ENCODE measurements around the gene NCOA7. TPM values are rescaled to one million over a fixed set of nuclear protein-coding genes. Genes with fewer than 3 reads are reported as not detected.

Gene NCOA7
- total and polyA plus RNA-seq, 2 of the 8 experiments (the other 6 are each of a cell fraction or from before 2014, with no cell fraction given), result 2.6 to 10.7 TPM

GRCh38 chr6:125961117-125961516 lies 170.4 kb downstream of the NCOA7 start:
- no peak overlapping the region for H3K27ac ChIP-seq (ENCODE audit: low read depth, low read length)
- H2BK120ac ChIP-seq (replicated peaks; ENCODE audit: low read depth, low read length), result no peak overlapping the region
- H4K5ac ChIP-seq (ENCODE audit: insufficient read length, low read depth, low read length), result no peak overlapping the region
- H3K36me3 ChIP-seq (ENCODE audit: control insufficient read depth in 2 of 4, insufficient read depth in 4 of 4, low read length in 3 of 4), result no peaks in the 10 kb centered on the region
- ChIA-PET CTCF (ENCODE audit: partially characterized antibody) (interaction anchor here (1.0 to 5.3 kb wide), 7 partner anchors 8 to 202 kb away, joined by 3 to 27 read pairs (median 5); partner anchors contain the start of gene TRMT11), POLR2A (ENCODE audit: partially characterized antibody) (interaction anchor here (1.2 kb wide), 1 partner anchor 9 kb away, joined by 3 read pairs; no protein-coding TSS in a partner anchor)
- no peaks in the 10 kb centered on the region for H3K79me1 ChIP-seq (ENCODE audit: low read depth, low read length)
- H3K27me3 ChIP-seq (replicated peaks in 1 of 4; ENCODE audit: control insufficient read depth in 3 of 4, extremely low read depth in 1 of 4, insufficient read depth in 3 of 4, low read length in 3 of 4), result no peaks in the 10 kb centered on the region
- H2AK5ac ChIP-seq (ENCODE audit: low read depth, low read length), result no peak overlapping the region
- no peaks in the 10 kb centered on the region for H3K9me3 ChIP-seq (ENCODE audit: insufficient read depth in 2 of 2, low read depth in 1 of 2, low read length in 1 of 2)
- no peak overlapping the region for H4K91ac ChIP-seq (replicated peaks; ENCODE audit: insufficient read length, low read length)
- H4K8ac ChIP-seq (ENCODE audit: extremely low read depth, insufficient read depth, low read length), result no peak overlapping the region
- no peak overlapping the region for H3K4me3 ChIP-seq (ENCODE audit: extremely low read depth in 1 of 4, insufficient read depth in 2 of 4, low read depth in 3 of 4, low read length in 4 of 4)
- no peak overlapping the region for H3K9ac ChIP-seq (replicated peaks in 1 of 4; ENCODE audit: extremely low read depth in 1 of 4, low read depth in 3 of 4, low read length in 3 of 4)
- H4K20me1 ChIP-seq (replicated peaks in 1 of 2; ENCODE audit: control insufficient read depth in 1 of 2, insufficient read depth in 2 of 2, low read length in 2 of 2), result peaks cover 0 to 2% of the 10 kb centered on the region in 2 experiments
- H3K23me2 ChIP-seq (ENCODE audit: low read depth, low read length), result no peaks in the 10 kb centered on the region; the same call in 1 of the 2 replicates
- H2BK12ac ChIP-seq (ENCODE audit: low read depth, low read length), result no peak overlapping the region
- H3K4me2 ChIP-seq (ENCODE audit: insufficient read depth in 1 of 2, low read depth in 2 of 2, low read length in 2 of 2), result no peak overlapping the region
- FAIRE-seq (no peak), DNase-seq (ENCODE audit: low read depth in 1 of 2, low spot score in 2 of 2) (no peak)
- no peak overlapping the region for H3K56ac ChIP-seq (replicated peaks; ENCODE audit: insufficient read length, low read depth, low read length)
- H3K4ac ChIP-seq (replicated peaks; ENCODE audit: insufficient read length, low read depth, low read length), result no peak overlapping the region
- no peak overlapping the region for H3K23ac ChIP-seq (ENCODE audit: insufficient read length)
- H3K18ac ChIP-seq (ENCODE audit: extremely low read depth, low read length), result no peak overlapping the region
- H3K4me1 ChIP-seq (replicated peaks in 1 of 4; ENCODE audit: control insufficient read depth in 3 of 4, insufficient read depth in 4 of 4, low read length in 3 of 4), result no peaks in the 10 kb centered on the region
- H2BK15ac ChIP-seq (ENCODE audit: low read length), result no peak overlapping the region
- H2AFZ ChIP-seq (ENCODE audit: low read length), result no peak overlapping the region
- H3K79me2 ChIP-seq (ENCODE audit: control insufficient read depth in 1 of 2, insufficient read depth in 2 of 2, low read length in 2 of 2), result peaks cover 0 to 11% of the 10 kb centered on the region in 2 experiments; a peak in 1 of 4 replicates
- WGBS, 2 experiments (ENCODE audit: extremely low coverage in 1 of 2, insufficient coverage in 1 of 2, insufficient read length in 1 of 2, insufficient replicate concordance in 2 of 2, low coverage in 1 of 2, low lambda C conversion rate in 2 of 2, missing lambda C conversion rate in 1 of 2), result 93% methylated on average over 3 of the region's 3 CpGs; no CpG with 5 or more reads in 1 of the 2 experiments
- no peak overlapping the region for H2BK5ac ChIP-seq (ENCODE audit: low read depth, low read length)
- H2BK20ac ChIP-seq (ENCODE audit: low read length), result no peak overlapping the region
- H3K14ac ChIP-seq (ENCODE audit: insufficient read length), result no peak overlapping the region
- TF ChIP-seq GABPA (IDR thresholded peaks at IDR 0.05; ENCODE audit: borderline replicate concordance, insufficient read depth, low read length) (no peak), SIX5 (IDR thresholded peaks at IDR 0.05; ENCODE audit: low read depth, low read length) (no peak), CTBP2 (IDR thresholded peaks at IDR 0.05; ENCODE audit: borderline replicate concordance, insufficient read depth, insufficient read length, low read length) (no peak), MAFK (IDR thresholded peaks at IDR 0.05; ENCODE audit: low read depth, low read length) (no peak), SP1 (IDR thresholded peaks at IDR 0.05; ENCODE audit: low read depth, low read length) (no peak), SRF (IDR thresholded peaks at IDR 0.05; ENCODE audit: low read depth, low read length) (no peak), NRF1 (IDR thresholded peaks at IDR 0.05; ENCODE audit: low read depth, low read length) (no peak), JUN (IDR thresholded peaks at IDR 0.05; ENCODE audit: low read depth, low read length) (no peak), EP300 (IDR thresholded peaks at IDR 0.05; ENCODE audit: borderline replicate concordance in 1 of 2, low read depth in 2 of 2, low read length in 2 of 2) (no peak), SIRT6 (IDR thresholded peaks at IDR 0.05; ENCODE audit: low read length) (no peak), NANOG (IDR thresholded peaks at IDR 0.05; ENCODE audit: insufficient read depth, low read depth, low read length, poor library complexity, severe bottlenecking) (no peak), CEBPB (IDR thresholded peaks at IDR 0.05; ENCODE audit: low read depth, low read length) (no peak), FOSL1 (IDR thresholded peaks at IDR 0.05; ENCODE audit: insufficient read depth, low read depth, low read length) (no peak), RNF2 (IDR thresholded peaks at IDR 0.05; ENCODE audit: borderline replicate concordance, low read depth, low read length, missing control alignments, poor library complexity, severe bottlenecking) (no peak)
